ENCODE data around the gene NHP2. TPM values are rescaled to one million over a fixed set of nuclear protein-coding genes. Genes with fewer than 3 reads are reported as not detected.

NHP2 gene
- total and polyA plus RNA-seq, 2 experiments from 2014 or later: 435 to 455 TPM

DNA sequence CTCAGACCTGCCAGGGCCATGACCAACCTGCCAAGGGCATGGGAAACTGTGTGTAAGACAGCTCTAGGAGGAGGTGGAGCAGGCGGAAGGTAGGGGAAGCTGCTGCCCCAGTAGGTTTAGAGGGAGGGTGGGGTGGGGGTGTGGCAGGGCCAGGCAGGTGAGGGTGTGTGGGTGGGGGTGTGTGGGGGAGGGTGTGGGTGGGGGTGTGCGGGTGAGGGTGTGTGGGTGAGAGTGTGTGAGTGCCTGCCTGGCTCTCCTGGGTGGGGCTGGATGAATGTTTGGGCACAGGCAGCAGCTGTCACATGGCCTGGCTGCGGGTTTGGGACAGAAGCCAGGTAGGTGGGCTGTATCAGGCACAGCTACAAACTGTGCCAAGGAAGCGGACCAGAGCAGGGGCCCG lies 49.2 kb downstream of the NHP2 start:
- no peak overlapping the region for H3K4me3 ChIP-seq
- no peak overlapping the region for H2AFZ ChIP-seq
- H3K79me2 ChIP-seq (replicated peaks; ENCODE audit: insufficient read depth): no peaks in the 10 kb centered on the region
- H3K36me3 ChIP-seq (ENCODE audit: insufficient read depth): no peaks in the 10 kb centered on the region
- peaks cover 9% of the 10 kb centered on the region; the same call in 1 of the 2 replicates for H3K4me1 ChIP-seq (ENCODE audit: insufficient read depth)
- H3F3A ChIP-seq (replicated peaks; ENCODE audit: low read depth): no peaks in the 10 kb centered on the region
- no peaks in the 10 kb centered on the region for H3K9me3 Mint-ChIP-seq
- no peak overlapping the region for H3K27ac ChIP-seq (ENCODE audit: low read depth)
- DNase-seq (ENCODE audit: low spot score): no peak
- H3K4me3 Mint-ChIP-seq: no peak overlapping the region
- H3K9me2 ChIP-seq (ENCODE audit: insufficient read depth): no peaks in the 10 kb centered on the region
- no peak overlapping the region for H3K4me2 ChIP-seq
- no peaks in the 10 kb centered on the region for H3K27me3 ChIP-seq (ENCODE audit: insufficient read depth)
- ATAC-seq: no peak
- H3K36me3 Mint-ChIP-seq (ENCODE audit: low read depth): no peaks in the 10 kb centered on the region
- TF ChIP-seq, protein P1, sequence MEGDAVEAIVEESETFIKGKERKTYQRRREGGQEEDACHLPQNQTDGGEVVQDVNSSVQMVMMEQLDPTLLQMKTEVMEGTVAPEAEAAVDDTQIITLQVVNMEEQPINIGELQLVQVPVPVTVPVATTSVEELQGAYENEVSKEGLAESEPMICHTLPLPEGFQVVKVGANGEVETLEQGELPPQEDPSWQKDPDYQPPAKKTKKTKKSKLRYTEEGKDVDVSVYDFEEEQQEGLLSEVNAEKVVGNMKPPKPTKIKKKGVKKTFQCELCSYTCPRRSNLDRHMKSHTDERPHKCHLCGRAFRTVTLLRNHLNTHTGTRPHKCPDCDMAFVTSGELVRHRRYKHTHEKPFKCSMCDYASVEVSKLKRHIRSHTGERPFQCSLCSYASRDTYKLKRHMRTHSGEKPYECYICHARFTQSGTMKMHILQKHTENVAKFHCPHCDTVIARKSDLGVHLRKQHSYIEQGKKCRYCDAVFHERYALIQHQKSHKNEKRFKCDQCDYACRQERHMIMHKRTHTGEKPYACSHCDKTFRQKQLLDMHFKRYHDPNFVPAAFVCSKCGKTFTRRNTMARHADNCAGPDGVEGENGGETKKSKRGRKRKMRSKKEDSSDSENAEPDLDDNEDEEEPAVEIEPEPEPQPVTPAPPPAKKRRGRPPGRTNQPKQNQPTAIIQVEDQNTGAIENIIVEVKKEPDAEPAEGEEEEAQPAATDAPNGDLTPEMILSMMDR (conservative IDR thresholded peaks at IDR 0.05; ENCODE audit: low read depth in 2 of 2): no peak
- TF ChIP-seq STAT1 (IDR thresholded peaks at IDR 0.05; ENCODE audit: unreplicated experiment): no peak
- TF ChIP-seq EZH2phosphoT487 (IDR thresholded peaks at IDR 0.05; ENCODE audit: unreplicated experiment): no peak
- TF ChIP-seq EZH2 (IDR thresholded peaks at IDR 0.05; ENCODE audit: low read depth, unreplicated experiment): no peak
- TF ChIP-seq POLR2AphosphoS5 (IDR thresholded peaks at IDR 0.05; ENCODE audit: low read depth): no peak
- no peaks in the 10 kb centered on the region for H4K20me1 ChIP-seq (replicated peaks; ENCODE audit: insufficient read depth)
- H3K27ac Mint-ChIP-seq: no peak overlapping the region
- peaks cover 13% of the 10 kb centered on the region for H3K27me3 Mint-ChIP-seq (ENCODE audit: insufficient read depth, low read depth, poor library complexity)
- H3K4me1 Mint-ChIP-seq: peaks cover 14% of the 10 kb centered on the region; the same call in 2 of the 3 replicates

DNA sequence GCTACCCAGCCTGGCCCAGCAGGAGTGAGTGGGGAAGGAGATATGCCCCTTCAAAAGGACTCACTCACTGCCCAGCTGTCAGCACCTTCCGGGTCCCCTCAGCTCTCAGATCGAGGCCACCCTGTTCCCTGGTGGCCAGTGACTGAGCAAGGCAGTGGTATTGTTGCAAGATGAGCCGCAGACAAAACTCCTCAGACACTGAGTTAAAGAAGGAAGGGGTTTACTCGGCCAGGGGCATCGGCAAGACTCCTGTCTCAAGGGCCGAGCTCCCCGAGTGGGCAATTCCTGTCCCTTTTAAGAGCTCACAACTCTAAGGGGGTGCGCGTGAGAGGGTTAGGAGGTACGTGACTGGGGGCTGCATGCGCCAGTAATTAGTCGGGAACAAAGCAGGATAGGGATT lies 50.1 kb downstream of the NHP2 start:
- H3F3A ChIP-seq (replicated peaks; ENCODE audit: low read depth): no peaks in the 10 kb centered on the region
- no peak overlapping the region for H3K27ac Mint-ChIP-seq
- no peak overlapping the region for H3K4me3 ChIP-seq
- H3K27me3 ChIP-seq (ENCODE audit: insufficient read depth): no peaks in the 10 kb centered on the region
- no peaks in the 10 kb centered on the region for H3K9me3 Mint-ChIP-seq
- H3K27ac ChIP-seq (ENCODE audit: low read depth): no peak overlapping the region
- H3K4me1 ChIP-seq (ENCODE audit: insufficient read depth): peaks cover 9% of the 10 kb centered on the region; the same call in 1 of the 2 replicates
- H3K36me3 ChIP-seq (ENCODE audit: insufficient read depth): no peaks in the 10 kb centered on the region
- no peaks in the 10 kb centered on the region for H3K79me2 ChIP-seq (replicated peaks; ENCODE audit: insufficient read depth)
- ATAC-seq (no peak), DNase-seq (ENCODE audit: low spot score) (no peak)
- no peak overlapping the region for H3K4me2 ChIP-seq
- no peaks in the 10 kb centered on the region for H4K20me1 ChIP-seq (replicated peaks; ENCODE audit: insufficient read depth)
- no peaks in the 10 kb centered on the region for H3K36me3 Mint-ChIP-seq (ENCODE audit: low read depth)
- peaks cover 15% of the 10 kb centered on the region; the same call in 2 of the 3 replicates for H3K4me1 Mint-ChIP-seq
- H3K9me2 ChIP-seq (ENCODE audit: insufficient read depth): no peaks in the 10 kb centered on the region
- no peak overlapping the region for H3K4me3 Mint-ChIP-seq
- H3K27me3 Mint-ChIP-seq (ENCODE audit: insufficient read depth, low read depth, poor library complexity): peaks cover 13% of the 10 kb centered on the region
- peak overlapping the region; percentile 32; the same call in 1 of the 2 replicates for H2AFZ ChIP-seq
- TF ChIP-seq NANOG (IDR thresholded peaks at IDR 0.05; ENCODE audit: borderline replicate concordance) (no peak), ZNF331 (CRISPR knock-in tag; IDR thresholded peaks at IDR 0.05; ENCODE audit: low read depth) (no peak), JUNB (IDR thresholded peaks at IDR 0.05; ENCODE audit: unreplicated experiment) (no peak), POLR2AphosphoS5 (IDR thresholded peaks at IDR 0.05; ENCODE audit: low read depth) (no peak), EZH2 (IDR thresholded peaks at IDR 0.05; ENCODE audit: low read depth, unreplicated experiment) (no peak)
- TF ChIP-seq, protein P2, sequence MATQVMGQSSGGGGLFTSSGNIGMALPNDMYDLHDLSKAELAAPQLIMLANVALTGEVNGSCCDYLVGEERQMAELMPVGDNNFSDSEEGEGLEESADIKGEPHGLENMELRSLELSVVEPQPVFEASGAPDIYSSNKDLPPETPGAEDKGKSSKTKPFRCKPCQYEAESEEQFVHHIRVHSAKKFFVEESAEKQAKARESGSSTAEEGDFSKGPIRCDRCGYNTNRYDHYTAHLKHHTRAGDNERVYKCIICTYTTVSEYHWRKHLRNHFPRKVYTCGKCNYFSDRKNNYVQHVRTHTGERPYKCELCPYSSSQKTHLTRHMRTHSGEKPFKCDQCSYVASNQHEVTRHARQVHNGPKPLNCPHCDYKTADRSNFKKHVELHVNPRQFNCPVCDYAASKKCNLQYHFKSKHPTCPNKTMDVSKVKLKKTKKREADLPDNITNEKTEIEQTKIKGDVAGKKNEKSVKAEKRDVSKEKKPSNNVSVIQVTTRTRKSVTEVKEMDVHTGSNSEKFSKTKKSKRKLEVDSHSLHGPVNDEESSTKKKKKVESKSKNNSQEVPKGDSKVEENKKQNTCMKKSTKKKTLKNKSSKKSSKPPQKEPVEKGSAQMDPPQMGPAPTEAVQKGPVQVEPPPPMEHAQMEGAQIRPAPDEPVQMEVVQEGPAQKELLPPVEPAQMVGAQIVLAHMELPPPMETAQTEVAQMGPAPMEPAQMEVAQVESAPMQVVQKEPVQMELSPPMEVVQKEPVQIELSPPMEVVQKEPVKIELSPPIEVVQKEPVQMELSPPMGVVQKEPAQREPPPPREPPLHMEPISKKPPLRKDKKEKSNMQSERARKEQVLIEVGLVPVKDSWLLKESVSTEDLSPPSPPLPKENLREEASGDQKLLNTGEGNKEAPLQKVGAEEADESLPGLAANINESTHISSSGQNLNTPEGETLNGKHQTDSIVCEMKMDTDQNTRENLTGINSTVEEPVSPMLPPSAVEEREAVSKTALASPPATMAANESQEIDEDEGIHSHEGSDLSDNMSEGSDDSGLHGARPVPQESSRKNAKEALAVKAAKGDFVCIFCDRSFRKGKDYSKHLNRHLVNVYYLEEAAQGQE (IDR thresholded peaks at IDR 0.05; ENCODE audit: unreplicated experiment): no peak
- TF ChIP-seq, protein P3, sequence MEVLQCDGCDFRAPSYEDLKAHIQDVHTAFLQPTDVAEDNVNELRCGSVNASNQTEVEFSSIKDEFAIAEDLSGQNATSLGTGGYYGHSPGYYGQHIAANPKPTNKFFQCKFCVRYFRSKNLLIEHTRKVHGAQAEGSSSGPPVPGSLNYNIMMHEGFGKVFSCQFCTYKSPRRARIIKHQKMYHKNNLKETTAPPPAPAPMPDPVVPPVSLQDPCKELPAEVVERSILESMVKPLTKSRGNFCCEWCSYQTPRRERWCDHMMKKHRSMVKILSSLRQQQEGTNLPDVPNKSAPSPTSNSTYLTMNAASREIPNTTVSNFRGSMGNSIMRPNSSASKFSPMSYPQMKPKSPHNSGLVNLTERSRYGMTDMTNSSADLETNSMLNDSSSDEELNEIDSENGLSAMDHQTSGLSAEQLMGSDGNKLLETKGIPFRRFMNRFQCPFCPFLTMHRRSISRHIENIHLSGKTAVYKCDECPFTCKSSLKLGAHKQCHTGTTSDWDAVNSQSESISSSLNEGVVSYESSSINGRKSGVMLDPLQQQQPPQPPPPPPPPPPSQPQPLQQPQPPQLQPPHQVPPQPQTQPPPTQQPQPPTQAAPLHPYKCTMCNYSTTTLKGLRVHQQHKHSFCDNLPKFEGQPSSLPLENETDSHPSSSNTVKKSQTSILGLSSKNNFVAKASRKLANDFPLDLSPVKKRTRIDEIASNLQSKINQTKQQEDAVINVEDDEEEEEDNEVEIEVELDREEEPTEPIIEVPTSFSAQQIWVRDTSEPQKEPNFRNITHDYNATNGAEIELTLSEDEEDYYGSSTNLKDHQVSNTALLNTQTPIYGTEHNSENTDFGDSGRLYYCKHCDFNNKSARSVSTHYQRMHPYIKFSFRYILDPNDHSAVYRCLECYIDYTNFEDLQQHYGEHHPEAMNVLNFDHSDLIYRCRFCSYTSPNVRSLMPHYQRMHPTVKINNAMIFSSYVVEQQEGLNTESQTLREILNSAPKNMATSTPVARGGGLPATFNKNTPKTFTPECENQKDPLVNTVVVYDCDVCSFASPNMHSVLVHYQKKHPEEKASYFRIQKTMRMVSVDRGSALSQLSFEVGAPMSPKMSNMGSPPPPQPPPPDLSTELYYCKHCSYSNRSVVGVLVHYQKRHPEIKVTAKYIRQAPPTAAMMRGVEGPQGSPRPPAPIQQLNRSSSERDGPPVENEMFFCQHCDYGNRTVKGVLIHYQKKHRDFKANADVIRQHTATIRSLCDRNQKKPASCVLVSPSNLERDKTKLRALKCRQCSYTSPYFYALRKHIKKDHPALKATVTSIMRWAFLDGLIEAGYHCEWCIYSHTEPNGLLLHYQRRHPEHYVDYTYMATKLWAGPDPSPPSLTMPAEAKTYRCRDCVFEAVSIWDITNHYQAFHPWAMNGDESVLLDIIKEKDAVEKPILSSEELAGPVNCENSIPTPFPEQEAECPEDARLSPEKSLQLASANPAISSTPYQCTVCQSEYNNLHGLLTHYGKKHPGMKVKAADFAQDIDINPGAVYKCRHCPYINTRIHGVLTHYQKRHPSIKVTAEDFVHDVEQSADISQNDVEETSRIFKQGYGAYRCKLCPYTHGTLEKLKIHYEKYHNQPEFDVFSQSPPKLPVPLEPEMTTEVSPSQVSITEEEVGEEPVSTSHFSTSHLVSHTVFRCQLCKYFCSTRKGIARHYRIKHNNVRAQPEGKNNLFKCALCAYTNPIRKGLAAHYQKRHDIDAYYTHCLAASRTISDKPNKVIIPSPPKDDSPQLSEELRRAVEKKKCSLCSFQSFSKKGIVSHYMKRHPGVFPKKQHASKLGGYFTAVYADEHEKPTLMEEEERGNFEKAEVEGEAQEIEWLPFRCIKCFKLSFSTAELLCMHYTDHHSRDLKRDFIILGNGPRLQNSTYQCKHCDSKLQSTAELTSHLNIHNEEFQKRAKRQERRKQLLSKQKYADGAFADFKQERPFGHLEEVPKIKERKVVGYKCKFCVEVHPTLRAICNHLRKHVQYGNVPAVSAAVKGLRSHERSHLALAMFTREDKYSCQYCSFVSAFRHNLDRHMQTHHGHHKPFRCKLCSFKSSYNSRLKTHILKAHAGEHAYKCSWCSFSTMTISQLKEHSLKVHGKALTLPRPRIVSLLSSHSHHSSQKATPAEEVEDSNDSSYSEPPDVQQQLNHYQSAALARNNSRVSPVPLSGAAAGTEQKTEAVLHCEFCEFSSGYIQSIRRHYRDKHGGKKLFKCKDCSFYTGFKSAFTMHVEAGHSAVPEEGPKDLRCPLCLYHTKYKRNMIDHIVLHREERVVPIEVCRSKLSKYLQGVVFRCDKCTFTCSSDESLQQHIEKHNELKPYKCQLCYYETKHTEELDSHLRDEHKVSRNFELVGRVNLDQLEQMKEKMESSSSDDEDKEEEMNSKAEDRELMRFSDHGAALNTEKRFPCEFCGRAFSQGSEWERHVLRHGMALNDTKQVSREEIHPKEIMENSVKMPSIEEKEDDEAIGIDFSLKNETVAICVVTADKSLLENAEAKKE (CRISPR knock-in tag; IDR thresholded peaks at IDR 0.05): no peak
